BJ (cell line): ENCODE measurements around the gene ATAD3C. TPM values are rescaled to one million over a fixed set of nuclear protein-coding genes. Genes with fewer than 3 reads are reported as not detected.
"Not testable (repeated sequence)": the region's sequence is repeated elsewhere in the genome, so short reads cannot be mapped to it uniquely, and the experiment has no call there.

Source experiments
- CTCF ChIA-PET: fragments of 350-600 bp; formaldehyde crosslinking; extraction: SDS; loops from one replicate; lab custom pipeline; 2021; ENCODE audit warnings: antibody characterized with exemption, inconsistent platforms; lab: Yijun Ruan, JAX
- POLR2A ChIA-PET: fragments of 300-600 bp; sonication (Branson Sonifier 250); formaldehyde crosslinking; extraction: SDS; loops from one replicate; lab custom pipeline; 2021; ENCODE audit warnings: antibody characterized with exemption; lab: Charles Lee
- DNase-seq: peaks from one replicate; pipeline ENCODE4 v3.0.0-alpha.2; 2011; ENCODE audit warnings: low read depth
- H3K27me3 ChIP-seq: 2 replicates; pipeline ENCODE4 v1.6.0; 2011; ENCODE audit warnings: low read length; ENCODE audit not compliant: control insufficient read depth, insufficient read depth
- H3K36me3 ChIP-seq: 2 replicates; pipeline ENCODE4 v1.5.1; 2011; ENCODE audit warnings: low read length; ENCODE audit not compliant: control insufficient read depth, insufficient read depth
- H3K4me3 ChIP-seq: 2 replicates; pipeline ENCODE4 v1.5.1; 2011; ENCODE audit warnings: low read depth, mild to moderate bottlenecking, control low read depth, low read length
- polyA plus RNA-seq: library from polyadenylated mRNA; depleted of rRNA; stranded (reverse); fragments of >200 nt; gene quantifications from 2 replicates; pipeline ENCODE4 v1.2.3, GENCODE V29; 2011
- TF ChIP-seq, protein P1 (sequence below): IDR thresholded peaks from 2 replicates; pipeline ENCODE4 v1.5.1; 2011; ENCODE audit warnings: low read depth, mild to moderate bottlenecking, control low read depth, inconsistent platforms, low read length, moderate library complexity; ENCODE audit not compliant: insufficient read depth

Gene ATAD3C
- polyA plus RNA-seq, 1 experiment: 0.06 TPM

- Histone ChIP-seq H3K27me3 (no peaks in the 10 kb centered on the region), H3K4me3 (no peak overlapping the region), H3K36me3 (peaks cover 23% of the 10 kb centered on the region)
- TF ChIP-seq, protein P1, sequence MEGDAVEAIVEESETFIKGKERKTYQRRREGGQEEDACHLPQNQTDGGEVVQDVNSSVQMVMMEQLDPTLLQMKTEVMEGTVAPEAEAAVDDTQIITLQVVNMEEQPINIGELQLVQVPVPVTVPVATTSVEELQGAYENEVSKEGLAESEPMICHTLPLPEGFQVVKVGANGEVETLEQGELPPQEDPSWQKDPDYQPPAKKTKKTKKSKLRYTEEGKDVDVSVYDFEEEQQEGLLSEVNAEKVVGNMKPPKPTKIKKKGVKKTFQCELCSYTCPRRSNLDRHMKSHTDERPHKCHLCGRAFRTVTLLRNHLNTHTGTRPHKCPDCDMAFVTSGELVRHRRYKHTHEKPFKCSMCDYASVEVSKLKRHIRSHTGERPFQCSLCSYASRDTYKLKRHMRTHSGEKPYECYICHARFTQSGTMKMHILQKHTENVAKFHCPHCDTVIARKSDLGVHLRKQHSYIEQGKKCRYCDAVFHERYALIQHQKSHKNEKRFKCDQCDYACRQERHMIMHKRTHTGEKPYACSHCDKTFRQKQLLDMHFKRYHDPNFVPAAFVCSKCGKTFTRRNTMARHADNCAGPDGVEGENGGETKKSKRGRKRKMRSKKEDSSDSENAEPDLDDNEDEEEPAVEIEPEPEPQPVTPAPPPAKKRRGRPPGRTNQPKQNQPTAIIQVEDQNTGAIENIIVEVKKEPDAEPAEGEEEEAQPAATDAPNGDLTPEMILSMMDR: no peak
- no peak for DNase-seq
- ChIA-PET CTCF (no interaction called here), POLR2A (no interaction called here)
Measured at GRCh38 chr1:1487701-1488100, 38.2 kb downstream of the ATAD3C start.

DNA sequence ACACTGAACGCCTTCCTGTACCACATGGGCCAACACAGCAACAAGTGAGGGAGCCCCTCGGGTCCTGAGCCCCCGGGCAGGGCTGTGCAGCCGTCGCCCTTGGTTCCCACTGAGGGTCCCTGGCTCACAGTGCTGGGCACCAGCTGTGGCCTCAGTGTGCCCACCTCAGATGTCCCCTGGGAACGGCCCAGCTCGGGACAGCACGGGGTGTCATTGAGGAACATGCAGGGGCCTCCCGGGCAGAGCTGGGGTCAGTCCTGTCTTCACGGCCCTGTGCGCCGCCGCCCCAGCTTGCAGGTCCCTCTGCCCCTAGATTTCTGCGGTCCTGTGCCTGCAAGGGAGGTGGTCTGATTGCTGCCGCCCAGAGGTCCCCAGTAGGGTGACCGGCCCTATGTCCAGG lies 39.7 kb downstream of the ATAD3C start:
- ChIA-PET CTCF (no interaction called here), POLR2A (no interaction called here)
- Histone ChIP-seq H3K4me3 (no peak overlapping the region), H3K36me3 (peaks cover 19% of the 10 kb centered on the region), H3K27me3 (no peaks in the 10 kb centered on the region)
- TF ChIP-seq, protein P1: no peak
- DNase-seq: no peak

DNA sequence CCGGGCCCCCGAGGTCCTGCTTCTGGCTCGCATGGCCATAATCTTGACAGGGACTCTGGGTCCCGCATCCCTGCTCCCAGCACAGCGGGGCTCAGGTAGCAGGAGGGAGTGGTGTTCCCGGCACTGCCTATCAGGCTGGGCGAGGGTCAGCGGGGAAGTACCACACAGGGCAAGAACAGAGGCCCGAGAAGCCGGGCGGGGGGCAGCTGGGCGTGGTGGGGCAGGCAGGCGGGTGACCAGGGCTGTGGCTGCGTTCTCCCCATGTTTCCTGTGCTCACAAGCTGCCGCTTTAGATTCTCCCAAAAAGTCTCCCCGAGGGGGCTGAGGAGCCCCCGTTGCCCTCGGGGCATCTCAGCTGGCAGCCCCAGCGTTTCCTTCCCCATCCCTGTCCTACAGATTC lies 40.4 kb downstream of the ATAD3C start:
- TF ChIP-seq, protein P1: no peak
- no peak overlapping the region for H3K4me3 ChIP-seq
- H3K27me3 ChIP-seq: no peaks in the 10 kb centered on the region
- POLR2A ChIA-PET: no interaction called here
- DNase-seq: no peak
- peaks cover 19% of the 10 kb centered on the region for H3K36me3 ChIP-seq
- CTCF ChIA-PET: interaction anchor here (0.8 kb wide), 1 partner anchor 15 kb away, joined by 3 read pairs; no protein-coding TSS in a partner anchor

GRCh38 chr1:1490633-1491230 lies 41.2 kb downstream of the ATAD3C start:
- Histone ChIP-seq H3K36me3 (peaks cover 22% of the 10 kb centered on the region), H3K27me3 (no peaks in the 10 kb centered on the region), H3K4me3 (no peak overlapping the region)
- no peak for DNase-seq
- ChIA-PET CTCF (interaction anchor here (0.8 kb wide), 1 partner anchor 14 kb away, joined by 3 read pairs; no protein-coding TSS in a partner anchor), POLR2A (no interaction called here)
- TF ChIP-seq, protein P1: no peak

DNA sequence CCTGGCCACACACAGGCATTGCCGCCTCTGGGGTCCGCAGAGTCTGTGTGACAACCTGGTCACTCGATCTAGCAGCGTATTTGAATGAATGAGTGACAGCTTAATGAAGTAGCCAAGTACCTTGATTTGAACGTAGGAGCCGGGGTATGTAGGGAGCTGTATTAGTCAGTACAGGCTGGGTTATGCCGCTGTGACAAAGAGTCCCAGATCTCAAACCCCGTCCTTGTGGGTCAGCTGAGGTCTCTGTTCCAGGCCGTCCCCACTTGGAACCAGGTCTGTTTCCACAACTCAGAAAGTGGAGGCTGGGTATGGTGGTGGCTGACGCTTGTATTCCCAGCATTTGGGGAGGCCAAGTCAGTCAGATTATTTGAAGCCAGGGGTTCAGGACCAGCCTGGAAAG lies 42.1 kb downstream of the ATAD3C start:
- H3K36me3 ChIP-seq: peaks cover 22% of the 10 kb centered on the region
- no peak for DNase-seq
- ChIA-PET CTCF (interaction anchor here (1.0 kb wide), 1 partner anchor 8 kb away, joined by 4 read pairs; no protein-coding TSS in a partner anchor), POLR2A (no interaction called here)
- no peaks in the 10 kb centered on the region for H3K27me3 ChIP-seq
- TF ChIP-seq, protein P1: no peak
- no peak overlapping the region for H3K4me3 ChIP-seq

DNA sequence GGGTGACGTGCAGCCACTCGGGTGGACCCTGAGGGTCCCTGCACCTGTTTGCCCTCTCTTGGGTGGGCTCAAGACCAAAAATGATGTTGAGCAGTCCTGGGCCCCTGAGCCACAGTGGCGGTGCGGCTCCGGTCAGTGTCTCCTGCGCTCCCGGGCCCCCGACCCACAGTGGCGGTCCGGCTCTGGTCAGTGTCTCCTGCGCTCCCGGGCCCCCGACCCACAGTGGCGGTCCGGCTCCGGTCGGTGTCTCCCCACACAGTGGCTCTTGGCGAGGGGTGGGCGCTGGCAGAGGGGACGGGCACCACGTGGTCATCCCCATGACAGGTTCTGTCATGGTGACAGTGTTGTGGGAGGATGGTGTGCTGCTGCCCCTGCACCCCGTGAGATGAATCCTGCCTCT lies 44.8 kb downstream of the ATAD3C start:
- POLR2A ChIA-PET, DNase-seq, H3K27me3 ChIP-seq, H3K4me3 ChIP-seq: not testable (repeated sequence)
- CTCF ChIA-PET: interaction anchor here (1.5 kb wide), 1 partner anchor 10 kb away, joined by 3 read pairs; no protein-coding TSS in a partner anchor
- peaks cover 13% of the 10 kb centered on the region for H3K36me3 ChIP-seq

DNA sequence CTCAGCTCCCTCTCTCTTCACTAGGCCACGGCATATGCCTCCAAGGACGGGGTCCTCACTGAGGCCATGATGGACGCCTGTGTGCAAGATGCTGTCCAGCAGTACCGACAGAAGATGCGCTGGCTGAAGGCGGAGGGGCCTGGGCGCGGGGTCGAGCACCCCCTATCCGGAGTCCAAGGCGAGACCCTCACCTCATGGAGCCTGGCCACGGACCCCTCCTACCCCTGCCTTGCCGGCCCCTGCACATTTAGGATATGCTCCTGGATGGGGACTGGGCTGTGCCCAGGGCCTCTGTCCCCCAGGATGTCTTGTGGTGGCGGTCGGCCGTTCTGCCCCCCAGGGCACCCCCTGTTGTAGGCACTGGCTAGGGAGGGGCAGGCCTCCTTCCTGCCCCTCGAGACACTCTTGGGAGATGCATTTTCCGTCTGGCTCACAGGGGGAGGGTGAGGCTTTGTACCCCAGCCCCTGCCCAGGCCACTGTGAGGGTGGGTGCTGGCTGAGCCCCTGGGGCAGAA lies 46.0 kb downstream of the ATAD3C start:
- CTCF ChIA-PET, POLR2A ChIA-PET, H3K27me3 ChIP-seq, DNase-seq, H3K4me3 ChIP-seq, H3K36me3 ChIP-seq: not testable (repeated sequence)
